ENCODE results near the gene CARD9.

Gene CARD9

GRCh38 chr9:136389396-136389795 is 15.9 kb upstream of the CARD9 start:
- Histone ChIP-seq H3K9me3 (ENCODE audit: insufficient read depth, low read depth, low read length) (no peaks in the 10 kb centered on the region), H3K36me3 (ENCODE audit: insufficient read depth, low read depth, low read length) (peaks cover 89% of the 10 kb centered on the region), H3K4me3 (ENCODE audit: low read length) (no peak overlapping the region), H3K27ac (ENCODE audit: low read length) (no peak overlapping the region), H3K27me3 (ENCODE audit: insufficient read depth, low read length) (no peaks in the 10 kb centered on the region), H3K4me1 (ENCODE audit: insufficient read depth, low read length) (no peaks in the 10 kb centered on the region), H3K9ac (ENCODE audit: low read depth, low read length) (no peak overlapping the region)

- Histone ChIP-seq H3K9me3 (ENCODE audit: insufficient read depth, low read depth, low read length) (no peaks in the 10 kb centered on the region), H3K27ac (ENCODE audit: low read length) (no peak overlapping the region), H3K4me1 (ENCODE audit: insufficient read depth, low read length) (no peaks in the 10 kb centered on the region), H3K27me3 (ENCODE audit: insufficient read depth, low read length) (no peaks in the 10 kb centered on the region), H3K4me3 (ENCODE audit: low read length) (no peak overlapping the region), H3K36me3 (ENCODE audit: insufficient read depth, low read depth, low read length) (peaks cover 89% of the 10 kb centered on the region), H3K9ac (ENCODE audit: low read depth, low read length) (no peak overlapping the region)
These were observed 13.7 kb upstream of the CARD9 start for GRCh38 chr9:136387217-136387616.

- H3K9me3 ChIP-seq (ENCODE audit: insufficient read depth, low read depth, low read length) = no peaks in the 10 kb centered on the region
- peaks cover 89% of the 10 kb centered on the region for H3K36me3 ChIP-seq (ENCODE audit: insufficient read depth, low read depth, low read length)
- no peak overlapping the region for H3K9ac ChIP-seq (ENCODE audit: low read depth, low read length)
- no peaks in the 10 kb centered on the region for H3K27me3 ChIP-seq (ENCODE audit: insufficient read depth, low read length)
- H3K27ac ChIP-seq (ENCODE audit: low read length) = no peak overlapping the region
- H3K4me1 ChIP-seq (ENCODE audit: insufficient read depth, low read length) = no peaks in the 10 kb centered on the region
- H3K4me3 ChIP-seq (ENCODE audit: low read length) = no peak overlapping the region
These were observed 12.5 kb upstream of the CARD9 start for GRCh38 chr9:136386018-136386417.

GRCh38 chr9:136385015-136385414 is 11.5 kb upstream of the CARD9 start:
- H3K9me3 ChIP-seq (ENCODE audit: insufficient read depth, low read depth, low read length) = no peaks in the 10 kb centered on the region
- no peaks in the 10 kb centered on the region for H3K27me3 ChIP-seq (ENCODE audit: insufficient read depth, low read length)
- no peaks in the 10 kb centered on the region for H3K4me1 ChIP-seq (ENCODE audit: insufficient read depth, low read length)
- H3K27ac ChIP-seq (ENCODE audit: low read length) = no peak overlapping the region
- no peak overlapping the region for H3K4me3 ChIP-seq (ENCODE audit: low read length)
- peaks cover 92% of the 10 kb centered on the region for H3K36me3 ChIP-seq (ENCODE audit: insufficient read depth, low read depth, low read length)
- H3K9ac ChIP-seq (ENCODE audit: low read depth, low read length) = no peak overlapping the region

GRCh38 chr9:136383436-136383835 is 10.0 kb upstream of the CARD9 start:
- Histone ChIP-seq H3K27ac (ENCODE audit: low read length) (no peak overlapping the region), H3K4me1 (ENCODE audit: insufficient read depth, low read length) (no peaks in the 10 kb centered on the region), H3K9me3 (ENCODE audit: insufficient read depth, low read depth, low read length) (no peaks in the 10 kb centered on the region), H3K27me3 (ENCODE audit: insufficient read depth, low read length) (no peaks in the 10 kb centered on the region), H3K4me3 (ENCODE audit: low read length) (no peak overlapping the region), H3K36me3 (ENCODE audit: insufficient read depth, low read depth, low read length) (peaks cover 88% of the 10 kb centered on the region), H3K9ac (ENCODE audit: low read depth, low read length) (no peak overlapping the region)

GRCh38 chr9:136381966-136382513 is 8.6 kb upstream of the CARD9 start:
- Histone ChIP-seq H3K4me3 (ENCODE audit: low read length) (no peak overlapping the region), H3K27me3 (ENCODE audit: insufficient read depth, low read length) (no peaks in the 10 kb centered on the region), H3K36me3 (ENCODE audit: insufficient read depth, low read depth, low read length) (peaks cover 74% of the 10 kb centered on the region), H3K27ac (ENCODE audit: low read length) (no peak overlapping the region), H3K9ac (ENCODE audit: low read depth, low read length) (no peak overlapping the region), H3K4me1 (ENCODE audit: insufficient read depth, low read length) (no peaks in the 10 kb centered on the region), H3K9me3 (ENCODE audit: insufficient read depth, low read depth, low read length) (no peaks in the 10 kb centered on the region)

GRCh38 chr9:136381311-136381710 is 7.8 kb upstream of the CARD9 start:
- no peak overlapping the region for H3K9ac ChIP-seq (ENCODE audit: low read depth, low read length)
- H3K4me3 ChIP-seq (ENCODE audit: low read length) = no peak overlapping the region
- H3K36me3 ChIP-seq (ENCODE audit: insufficient read depth, low read depth, low read length) = peaks cover 72% of the 10 kb centered on the region

GRCh38 chr9:136380381-136380780 is 6.9 kb upstream of the CARD9 start:
- peaks cover 72% of the 10 kb centered on the region for H3K36me3 ChIP-seq (ENCODE audit: insufficient read depth, low read depth, low read length)
- no peaks in the 10 kb centered on the region for H3K27me3 ChIP-seq (ENCODE audit: insufficient read depth, low read length)
- H3K27ac ChIP-seq (ENCODE audit: low read length) = no peak overlapping the region
- H3K4me1 ChIP-seq (ENCODE audit: insufficient read depth, low read length) = no peaks in the 10 kb centered on the region
- no peaks in the 10 kb centered on the region for H3K9me3 ChIP-seq (ENCODE audit: insufficient read depth, low read depth, low read length)
- H3K9ac ChIP-seq (ENCODE audit: low read depth, low read length) = no peak overlapping the region
- no peak overlapping the region for H3K4me3 ChIP-seq (ENCODE audit: low read length)

More at GRCh38 chr9:136381311-136381710, 7.8 kb upstream of the CARD9 start:
- Histone ChIP-seq H3K4me1 (ENCODE audit: insufficient read depth, low read length) (no peaks in the 10 kb centered on the region), H3K27me3 (ENCODE audit: insufficient read depth, low read length) (no peaks in the 10 kb centered on the region), H3K27ac (ENCODE audit: low read length) (no peak overlapping the region), H3K9me3 (ENCODE audit: insufficient read depth, low read depth, low read length) (no peaks in the 10 kb centered on the region)

- peaks cover 68% of the 10 kb centered on the region for H3K36me3 ChIP-seq (ENCODE audit: insufficient read depth, low read depth, low read length)
- H3K27ac ChIP-seq (ENCODE audit: low read length) = no peak overlapping the region
- H3K27me3 ChIP-seq (ENCODE audit: insufficient read depth, low read length) = no peaks in the 10 kb centered on the region
These were observed 6.4 kb upstream of the CARD9 start for GRCh38 chr9:136379891-136380290.

GRCh38 chr9:136379401-136379800 is 5.9 kb upstream of the CARD9 start:
- no peak overlapping the region for H3K27ac ChIP-seq (ENCODE audit: low read length)
- H3K9ac ChIP-seq (ENCODE audit: low read depth, low read length) = no peak overlapping the region
- H3K4me3 ChIP-seq (ENCODE audit: low read length) = no peak overlapping the region
- no peaks in the 10 kb centered on the region for H3K4me1 ChIP-seq (ENCODE audit: insufficient read depth, low read length)
- no peaks in the 10 kb centered on the region for H3K9me3 ChIP-seq (ENCODE audit: insufficient read depth, low read depth, low read length)
- no peaks in the 10 kb centered on the region for H3K27me3 ChIP-seq (ENCODE audit: insufficient read depth, low read length)
- peaks cover 63% of the 10 kb centered on the region for H3K36me3 ChIP-seq (ENCODE audit: insufficient read depth, low read depth, low read length)

More at GRCh38 chr9:136379891-136380290, 6.4 kb upstream of the CARD9 start:
- Histone ChIP-seq H3K9me3 (ENCODE audit: insufficient read depth, low read depth, low read length) (no peaks in the 10 kb centered on the region), H3K4me3 (ENCODE audit: low read length) (no peak overlapping the region), H3K9ac (ENCODE audit: low read depth, low read length) (no peak overlapping the region), H3K4me1 (ENCODE audit: insufficient read depth, low read length) (no peaks in the 10 kb centered on the region)

GRCh38 chr9:136379003-136379287 is 5.5 kb upstream of the CARD9 start:
- Histone ChIP-seq H3K27ac (ENCODE audit: low read length) (no peak overlapping the region), H3K36me3 (ENCODE audit: insufficient read depth, low read depth, low read length) (peaks cover 58% of the 10 kb centered on the region), H3K9ac (ENCODE audit: low read depth, low read length) (no peak overlapping the region), H3K4me1 (ENCODE audit: insufficient read depth, low read length) (no peaks in the 10 kb centered on the region), H3K4me3 (ENCODE audit: low read length) (no peak overlapping the region), H3K27me3 (ENCODE audit: insufficient read depth, low read length) (no peaks in the 10 kb centered on the region), H3K9me3 (ENCODE audit: insufficient read depth, low read depth, low read length) (no peaks in the 10 kb centered on the region)

- peaks cover 53% of the 10 kb centered on the region for H3K36me3 ChIP-seq (ENCODE audit: insufficient read depth, low read depth, low read length)
- no peaks in the 10 kb centered on the region for H3K9me3 ChIP-seq (ENCODE audit: insufficient read depth, low read depth, low read length)
- no peaks in the 10 kb centered on the region for H3K27me3 ChIP-seq (ENCODE audit: insufficient read depth, low read length)
- H3K4me1 ChIP-seq (ENCODE audit: insufficient read depth, low read length) = no peaks in the 10 kb centered on the region
- no peak overlapping the region for H3K9ac ChIP-seq (ENCODE audit: low read depth, low read length)
- no peak overlapping the region for H3K4me3 ChIP-seq (ENCODE audit: low read length)
- H3K27ac ChIP-seq (ENCODE audit: low read length) = no peak overlapping the region
These were observed 4.9 kb upstream of the CARD9 start for GRCh38 chr9:136378170-136379002.

Measured in iPS-20b (cell line).